A673 (cell line): ENCODE measurements around the gene ACTN4.

Source experiments
- EZH2 ChIP-seq: fragments of 200-600 bp; sonication (generic); IDR thresholded peaks from 2 replicates; pipeline ENCODE4 v1.6.1; 2017; ENCODE audit warnings: borderline replicate concordance, low read depth, mild to moderate bottlenecking, mixed read lengths, antibody characterized with exemption, low read length; ENCODE audit not compliant: poor library complexity, severe bottlenecking
- TF ChIP-seq, protein P1 (sequence below): fragments of 300-800, 200-600 bp; sonication (generic); conservative IDR thresholded peaks from 2 replicates; pipeline ENCODE4 v1.5.1; 2017; ENCODE audit warnings: low read depth, mild to moderate bottlenecking, antibody characterized with exemption, low read length, moderate library complexity, mixed read lengths

DNA sequence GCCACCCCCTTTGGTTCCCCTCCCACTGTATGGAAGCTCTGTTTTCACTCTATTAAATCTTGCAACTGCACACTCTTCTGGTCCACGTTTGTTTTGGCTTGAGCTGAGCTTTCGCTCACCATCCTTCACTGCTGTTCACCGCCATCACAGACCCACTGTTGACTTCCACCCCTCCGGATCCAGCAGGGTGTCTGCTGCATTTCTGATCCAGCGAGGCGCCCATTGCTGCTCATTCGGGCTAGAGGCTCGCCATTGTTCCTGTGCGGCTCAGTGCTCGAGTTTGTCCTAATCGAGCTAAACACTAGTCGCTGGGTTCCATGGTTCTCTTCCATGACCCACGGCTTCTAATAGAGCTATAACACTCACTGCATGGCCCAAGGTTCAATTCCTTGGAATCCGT lies 42.7 kb downstream of the ACTN4 start:
- TF ChIP-seq, protein P1, sequence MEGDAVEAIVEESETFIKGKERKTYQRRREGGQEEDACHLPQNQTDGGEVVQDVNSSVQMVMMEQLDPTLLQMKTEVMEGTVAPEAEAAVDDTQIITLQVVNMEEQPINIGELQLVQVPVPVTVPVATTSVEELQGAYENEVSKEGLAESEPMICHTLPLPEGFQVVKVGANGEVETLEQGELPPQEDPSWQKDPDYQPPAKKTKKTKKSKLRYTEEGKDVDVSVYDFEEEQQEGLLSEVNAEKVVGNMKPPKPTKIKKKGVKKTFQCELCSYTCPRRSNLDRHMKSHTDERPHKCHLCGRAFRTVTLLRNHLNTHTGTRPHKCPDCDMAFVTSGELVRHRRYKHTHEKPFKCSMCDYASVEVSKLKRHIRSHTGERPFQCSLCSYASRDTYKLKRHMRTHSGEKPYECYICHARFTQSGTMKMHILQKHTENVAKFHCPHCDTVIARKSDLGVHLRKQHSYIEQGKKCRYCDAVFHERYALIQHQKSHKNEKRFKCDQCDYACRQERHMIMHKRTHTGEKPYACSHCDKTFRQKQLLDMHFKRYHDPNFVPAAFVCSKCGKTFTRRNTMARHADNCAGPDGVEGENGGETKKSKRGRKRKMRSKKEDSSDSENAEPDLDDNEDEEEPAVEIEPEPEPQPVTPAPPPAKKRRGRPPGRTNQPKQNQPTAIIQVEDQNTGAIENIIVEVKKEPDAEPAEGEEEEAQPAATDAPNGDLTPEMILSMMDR = no peak
- no peak for TF ChIP-seq EZH2
